ENCODE data around the gene C12orf76. TPM values are rescaled to one million over a fixed set of nuclear protein-coding genes. Genes with fewer than 3 reads are reported as not detected.
"Not testable (repeated sequence)": the region's sequence is repeated elsewhere in the genome, so short reads cannot be mapped to it uniquely, and the experiment has no call there.

Gene C12orf76
- total and polyA plus RNA-seq, 2 experiments from 2014 or later: 18.5 to 24.6 TPM

DNA sequence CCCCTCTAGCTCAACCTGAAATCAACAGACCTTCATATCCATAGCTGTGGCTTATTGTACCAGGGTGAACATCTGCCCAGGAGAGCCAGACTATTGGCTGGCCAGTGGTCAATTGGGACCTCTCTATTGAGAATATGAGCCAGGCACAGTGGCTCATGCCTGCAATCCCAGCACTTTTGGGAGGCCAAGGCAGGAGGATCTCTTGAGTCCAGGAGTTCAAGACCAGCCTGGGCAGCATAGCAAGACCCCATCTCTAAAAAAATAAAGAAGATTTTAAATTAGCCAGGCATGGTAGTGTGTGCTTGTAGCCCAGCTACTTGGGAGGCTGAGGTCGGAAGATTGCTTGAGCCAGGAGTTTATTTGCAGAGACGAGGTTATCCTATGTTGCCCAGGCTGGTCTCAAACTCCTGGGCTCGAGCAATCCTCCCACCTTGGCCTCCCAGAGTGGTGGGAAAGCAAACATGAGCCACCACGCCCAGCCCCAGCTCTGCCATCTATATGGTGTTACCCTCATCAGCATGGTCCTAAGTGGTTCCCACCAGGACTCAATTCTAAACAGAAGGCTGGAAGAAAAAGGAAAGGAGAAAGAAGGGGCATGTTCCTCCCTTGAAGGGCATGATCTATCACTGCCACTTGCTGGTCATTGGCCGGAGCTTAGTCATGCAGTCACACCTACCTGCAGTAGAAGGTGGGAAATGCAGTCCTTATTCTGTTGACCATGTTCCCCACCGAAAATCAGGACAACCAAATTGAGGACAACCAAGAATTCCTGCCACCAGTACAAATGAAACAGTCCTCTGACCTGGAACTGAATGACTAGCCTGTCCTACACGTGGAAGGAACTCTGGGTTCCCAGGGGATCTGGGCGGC lies 42.2 kb upstream of the C12orf76 start:
- H3K4me2 ChIP-seq: no peak overlapping the region
- no peaks in the 10 kb centered on the region for H3K27me3 ChIP-seq
- no peak overlapping the region for H2AFZ ChIP-seq
- 77% methylated on average over 8 of the region's 8 CpGs for WGBS (ENCODE audit: low lambda C conversion rate, missing lambda C conversion rate)
- H3K79me2 ChIP-seq: no peaks in the 10 kb centered on the region
- no peaks in the 10 kb centered on the region for H3K4me1 ChIP-seq (ENCODE audit: insufficient read depth)
- DNase-seq (ENCODE audit: low spot score): no peak
- H3K9me2 ChIP-seq (replicated peaks; ENCODE audit: insufficient read depth): no peaks in the 10 kb centered on the region
- H3K9me3 ChIP-seq (ENCODE audit: low read depth): no peaks in the 10 kb centered on the region
- H3K36me3 ChIP-seq (replicated peaks; ENCODE audit: insufficient read depth, low read depth): no peaks in the 10 kb centered on the region
- peak overlapping the region; percentile 22 for H3K27ac ChIP-seq
- H3K4me3 ChIP-seq: no peak overlapping the region
- no peaks in the 10 kb centered on the region for H4K20me1 ChIP-seq (ENCODE audit: insufficient read depth, poor library complexity, severe bottlenecking)
- TF ChIP-seq EZH2phosphoT487 (IDR thresholded peaks at IDR 0.05; ENCODE audit: low read depth, severe bottlenecking, unreplicated experiment) (no peak), EZH2 (IDR thresholded peaks at IDR 0.05; ENCODE audit: borderline replicate concordance) (no peak)
- TF ChIP-seq, protein P1, sequence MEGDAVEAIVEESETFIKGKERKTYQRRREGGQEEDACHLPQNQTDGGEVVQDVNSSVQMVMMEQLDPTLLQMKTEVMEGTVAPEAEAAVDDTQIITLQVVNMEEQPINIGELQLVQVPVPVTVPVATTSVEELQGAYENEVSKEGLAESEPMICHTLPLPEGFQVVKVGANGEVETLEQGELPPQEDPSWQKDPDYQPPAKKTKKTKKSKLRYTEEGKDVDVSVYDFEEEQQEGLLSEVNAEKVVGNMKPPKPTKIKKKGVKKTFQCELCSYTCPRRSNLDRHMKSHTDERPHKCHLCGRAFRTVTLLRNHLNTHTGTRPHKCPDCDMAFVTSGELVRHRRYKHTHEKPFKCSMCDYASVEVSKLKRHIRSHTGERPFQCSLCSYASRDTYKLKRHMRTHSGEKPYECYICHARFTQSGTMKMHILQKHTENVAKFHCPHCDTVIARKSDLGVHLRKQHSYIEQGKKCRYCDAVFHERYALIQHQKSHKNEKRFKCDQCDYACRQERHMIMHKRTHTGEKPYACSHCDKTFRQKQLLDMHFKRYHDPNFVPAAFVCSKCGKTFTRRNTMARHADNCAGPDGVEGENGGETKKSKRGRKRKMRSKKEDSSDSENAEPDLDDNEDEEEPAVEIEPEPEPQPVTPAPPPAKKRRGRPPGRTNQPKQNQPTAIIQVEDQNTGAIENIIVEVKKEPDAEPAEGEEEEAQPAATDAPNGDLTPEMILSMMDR (IDR thresholded peaks at IDR 0.05; ENCODE audit: poor library complexity): no peak

DNA sequence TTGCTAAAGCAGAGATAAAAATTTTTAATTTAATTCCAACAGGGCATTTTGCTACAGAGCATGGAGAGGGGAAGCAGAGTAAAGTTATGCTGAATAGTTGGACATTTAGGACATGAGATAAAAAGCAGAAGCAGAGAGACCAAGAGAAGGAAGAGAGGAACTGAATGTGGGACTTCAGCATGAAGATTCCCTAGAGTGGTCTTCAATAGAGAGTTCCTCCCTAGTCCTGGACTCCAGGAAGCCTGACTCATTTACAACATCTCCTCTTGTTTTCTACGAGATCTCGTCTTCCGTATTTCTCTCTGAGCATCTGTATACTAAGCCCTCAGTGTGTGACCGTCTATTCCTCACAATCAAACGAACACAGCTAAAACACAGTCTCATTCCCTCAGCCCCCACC lies 40.6 kb upstream of the C12orf76 start:
- no peak for DNase-seq (ENCODE audit: low spot score)
- no peaks in the 10 kb centered on the region for H3K27me3 ChIP-seq
- TF ChIP-seq EZH2 (IDR thresholded peaks at IDR 0.05; ENCODE audit: borderline replicate concordance): no peak
- no peak for TF ChIP-seq EZH2phosphoT487 (IDR thresholded peaks at IDR 0.05; ENCODE audit: low read depth, severe bottlenecking, unreplicated experiment)
- TF ChIP-seq, protein P1 (IDR thresholded peaks at IDR 0.05; ENCODE audit: poor library complexity): no peak
- H4K20me1 ChIP-seq (ENCODE audit: insufficient read depth, poor library complexity, severe bottlenecking): no peaks in the 10 kb centered on the region
- H3K27ac ChIP-seq: no peak overlapping the region
- H3K9me3 ChIP-seq (ENCODE audit: low read depth): no peaks in the 10 kb centered on the region
- H2AFZ ChIP-seq: no peak overlapping the region
- no peaks in the 10 kb centered on the region for H3K4me1 ChIP-seq (ENCODE audit: insufficient read depth)
- no peak overlapping the region for H3K4me2 ChIP-seq
- 93% methylated on average over 5 of the region's 5 CpGs for WGBS (ENCODE audit: low lambda C conversion rate, missing lambda C conversion rate)
- H3K79me2 ChIP-seq: no peaks in the 10 kb centered on the region
- H3K9me2 ChIP-seq (replicated peaks; ENCODE audit: insufficient read depth): no peaks in the 10 kb centered on the region
- H3K4me3 ChIP-seq: no peak overlapping the region
- no peaks in the 10 kb centered on the region for H3K36me3 ChIP-seq (replicated peaks; ENCODE audit: insufficient read depth, low read depth)

DNA sequence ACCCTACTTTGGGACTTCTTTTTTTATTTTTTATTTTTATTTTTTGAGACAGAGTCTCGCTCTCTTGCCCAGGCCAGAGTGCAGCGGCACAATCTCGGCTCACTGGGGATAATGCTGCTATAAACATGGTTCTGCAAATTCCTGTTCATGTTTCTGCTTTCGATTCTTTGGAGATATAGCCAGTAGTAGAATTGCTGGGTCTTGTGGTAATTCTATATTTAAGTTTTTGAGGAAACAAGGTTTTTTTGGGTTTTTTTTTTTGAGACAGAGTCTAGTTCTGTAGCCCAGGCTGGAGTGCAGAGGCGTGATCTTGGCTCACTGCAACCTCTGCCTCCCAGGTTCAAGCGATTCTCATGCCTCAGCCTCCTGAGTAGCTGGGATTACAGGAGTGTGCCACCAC lies 39.9 kb upstream of the C12orf76 start:
- 89% methylated on average over 6 of the region's 6 CpGs for WGBS (ENCODE audit: low lambda C conversion rate, missing lambda C conversion rate)
- not testable (repeated sequence) for H3K4me3 ChIP-seq; DNase-seq (ENCODE audit: low spot score); H3K36me3 ChIP-seq (replicated peaks; ENCODE audit: insufficient read depth, low read depth); H3K4me2 ChIP-seq; H3K27ac ChIP-seq; H3K27me3 ChIP-seq; H3K79me2 ChIP-seq; H3K4me1 ChIP-seq (ENCODE audit: insufficient read depth); H2AFZ ChIP-seq; H3K9me2 ChIP-seq (replicated peaks; ENCODE audit: insufficient read depth); H4K20me1 ChIP-seq (ENCODE audit: insufficient read depth, poor library complexity, severe bottlenecking); H3K9me3 ChIP-seq (ENCODE audit: low read depth)

DNA sequence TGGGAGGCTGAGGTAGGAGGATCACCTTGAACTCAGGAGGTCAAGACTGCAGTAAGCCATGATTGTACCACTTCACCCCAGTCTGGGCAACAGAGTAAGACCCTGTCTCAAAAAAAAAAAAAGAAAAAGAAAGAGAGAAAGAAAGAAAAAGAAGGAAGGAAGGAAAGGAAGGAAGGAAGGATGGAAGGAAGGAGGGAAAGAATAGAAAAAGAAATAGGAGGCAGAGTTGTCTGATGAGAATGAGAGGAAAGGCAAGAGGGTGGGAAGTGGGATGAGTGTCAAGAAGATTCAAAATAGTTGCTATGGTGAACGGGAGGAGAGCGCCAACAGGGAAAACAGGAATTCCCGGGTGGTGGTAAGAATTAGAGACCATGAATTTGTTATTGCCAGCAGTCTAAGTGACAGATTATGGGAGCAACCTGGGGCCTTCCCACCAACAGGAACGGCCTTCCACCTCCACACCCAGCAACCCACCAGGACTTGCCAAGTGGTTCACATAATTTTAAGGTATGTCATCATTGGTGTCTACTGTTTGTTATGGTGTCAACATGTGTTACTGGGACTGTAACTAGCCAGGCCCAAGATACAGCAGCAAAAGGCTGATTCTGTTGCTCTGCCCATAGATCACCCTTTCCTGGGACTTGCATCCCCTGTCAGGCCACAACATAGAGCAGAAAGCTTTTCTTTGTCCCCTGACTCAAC lies 36.1 kb upstream of the C12orf76 start:
- Histone ChIP-seq H2AFZ (no peak overlapping the region), H3K4me3 (no peak overlapping the region), H4K20me1 (ENCODE audit: insufficient read depth, poor library complexity, severe bottlenecking) (no peaks in the 10 kb centered on the region), H3K27ac (no peak overlapping the region), H3K27me3 (no peaks in the 10 kb centered on the region), H3K9me3 (ENCODE audit: low read depth) (no peaks in the 10 kb centered on the region), H3K4me2 (no peak overlapping the region), H3K4me1 (ENCODE audit: insufficient read depth) (no peaks in the 10 kb centered on the region), H3K9me2 (replicated peaks; ENCODE audit: insufficient read depth) (no peaks in the 10 kb centered on the region), H3K79me2 (no peaks in the 10 kb centered on the region), H3K36me3 (replicated peaks; ENCODE audit: insufficient read depth, low read depth) (no peaks in the 10 kb centered on the region)
- TF ChIP-seq EZH2phosphoT487 (IDR thresholded peaks at IDR 0.05; ENCODE audit: low read depth, severe bottlenecking, unreplicated experiment) (no peak), EZH2 (IDR thresholded peaks at IDR 0.05; ENCODE audit: borderline replicate concordance) (no peak)
- TF ChIP-seq, protein P1 (IDR thresholded peaks at IDR 0.05; ENCODE audit: poor library complexity): no peak
- no peak for DNase-seq (ENCODE audit: low spot score)
- WGBS (ENCODE audit: low lambda C conversion rate, missing lambda C conversion rate): 91% methylated on average over 4 of the region's 4 CpGs

Measured in hepatocyte (in vitro differentiated cells).